Esophagus squamous epithelium (tissue), 5 donors: ENCODE results near the gene MRPS10. TPM values are rescaled to one million over a fixed set of nuclear protein-coding genes. Genes with fewer than 3 reads are reported as not detected.

Experiments
- DNase-seq: peaks from one replicate; lab custom pipeline; 2025; lab: John Stamatoyannopoulos, UW
- H3K27ac ChIP-seq, 4 donors: fragments of 200-600 bp; sonication (generic); one replicate each; pipeline ENCODE4 v1.5.1; 2016 to 2019; ENCODE audit warnings: mild to moderate bottlenecking in 1 of 4
- H3K27me3 ChIP-seq, 4 donors: fragments of 200-600 bp; sonication (generic); 1 replicate in 3 of 4; 2 replicates in 1 of 4; pipeline versions ENCODE4 v1.5.1 to v1.6.0; 2017 to 2021; ENCODE audit warnings: antibody characterized with exemption in 1 of 4
- H3K36me3 ChIP-seq, 3 donors: fragments of 200-600 bp; sonication (generic); one replicate each; pipeline ENCODE4 v1.5.1; 2016 to 2019
- H3K4me1 ChIP-seq, 3 donors: fragments of 200-600 bp; sonication (generic); one replicate each; pipeline ENCODE4 v1.5.1; 2017 to 2019
- H3K4me3 ChIP-seq, 4 donors: fragments of 200-600 bp; sonication (generic); 1 replicate in 3 of 4; 2 replicates in 1 of 4; pipeline ENCODE4 v1.5.1; 2016 to 2019; ENCODE audit warnings: mild to moderate bottlenecking in 2 of 4, moderate library complexity in 1 of 4
- H3K9me3 ChIP-seq, 3 donors: fragments of 200-600 bp; sonication (generic); one replicate each; pipeline ENCODE4 v1.5.1; 2016 to 2019
- CTCF ChIP-seq, 6 experiments: fragments of 450-650 bp in 4 of 6; fragments of 200-600 bp in 2 of 6; sonication (generic) in 2 of 6; IDR thresholded peaks; one replicate each; pipeline ENCODE4 v1.5.1; 2016 to 2019; ENCODE audit warnings: antibody characterized with exemption in 6 of 6, mild to moderate bottlenecking in 4 of 6, moderate library complexity in 4 of 6
- POLR2A ChIP-seq, 4 donors: fragments of 450-650 bp; IDR thresholded peaks; one replicate each; pipeline ENCODE4 v1.6.1; 2017; ENCODE audit warnings: antibody characterized with exemption in 4 of 4, mild to moderate bottlenecking in 4 of 4, moderate library complexity in 3 of 4
- WGBS, 2 donors: methylation state at CpG; one replicate each; pipeline ENCODE4 v1.1.5; 2018; 5-methylcytosine and 5-hydroxymethylcytosine counted together
- intact Hi-C: fragments of 100-400 bp; cut with DNase I; formaldehyde crosslinking; loops from one replicate; pipeline ENCODE4 v1.15.0; 2022
- total RNA-seq, 4 donors: library from RNA; depleted of rRNA; stranded (reverse); fragments of >200 nt; gene quantifications; one replicate each; pipeline ENCODE4 v1.1.0, GENCODE V29; 2016
- donor health status: DM: yes; HTN: yes; CAD: no.

The MRPS10 gene
- total RNA-seq, 4 donors from 2014 or later, result 40.3 to 70.3 (median 46.2) TPM

- no peak overlapping the region for H3K27ac ChIP-seq
Observed at GRCh38 chr6:42190554-42191183, 27.0 kb downstream of the MRPS10 start.

GRCh38 chr6:42188406-42188805 is 29.3 kb downstream of the MRPS10 start:
- TF ChIP-seq POLR2A (IDR thresholded peaks at IDR 0.05) (no peak), CTCF (IDR thresholded peaks at IDR 0.05) (no peak)
- whole genome bisulfite sequencing, 2 donors, result 10% methylated on average over 1 of the region's 6 CpGs; no CpG with 5 or more reads in 1 of the 2 donors
- intact Hi-C loops, result no loop called here
- H3K27ac ChIP-seq, result no peak overlapping the region
- no peak overlapping the region for H3K4me3 ChIP-seq
- H3K27me3 ChIP-seq, result no peaks in the 10 kb centered on the region
- no peaks in the 10 kb centered on the region for H3K9me3 ChIP-seq
- no peak for DNase-seq
- H3K36me3 ChIP-seq, result no peaks in the 10 kb centered on the region
- H3K4me1 ChIP-seq, result peaks cover 2 to 12% (median 5%) of the 10 kb centered on the region in 3 donors

More at GRCh38 chr6:42190554-42191183, 27.0 kb downstream of the MRPS10 start:
- Histone ChIP-seq H3K4me3 (no peak overlapping the region), H3K27me3 (no peaks in the 10 kb centered on the region), H3K36me3 (no peaks in the 10 kb centered on the region), H3K9me3 (no peaks in the 10 kb centered on the region), H3K4me1 (peaks cover 4 to 19% (median 9%) of the 10 kb centered on the region in 3 donors)
- intact Hi-C loops, result no loop called here
- no peak for DNase-seq
- TF ChIP-seq POLR2A (IDR thresholded peaks at IDR 0.05), result no peak
- no peak for TF ChIP-seq CTCF (IDR thresholded peaks at IDR 0.05)
- WGBS, 2 donors, result 71 to 72% methylated on average over 5 of the region's 5 CpGs

- Histone ChIP-seq H3K27me3 (no peaks in the 10 kb centered on the region), H3K9me3 (no peaks in the 10 kb centered on the region), H3K27ac (no peak overlapping the region), H3K4me3 (no peak overlapping the region), H3K4me1 (no peaks in the 10 kb centered on the region), H3K36me3 (no peaks in the 10 kb centered on the region)
- no peak for TF ChIP-seq POLR2A (IDR thresholded peaks at IDR 0.05)
- intact Hi-C loops, result no loop called here
- WGBS, 2 donors, result 84% methylated on average over 9 of the region's 10 CpGs; no CpG with 5 or more reads in 1 of the 2 donors
- no peak for DNase-seq
Observed at GRCh38 chr6:42185597-42185996, 32.1 kb downstream of the MRPS10 start.

- intact Hi-C loops, result no loop called here
- no peak overlapping the region for H3K4me3 ChIP-seq
- no peaks in the 10 kb centered on the region for H3K9me3 ChIP-seq
- H3K36me3 ChIP-seq, result no peaks in the 10 kb centered on the region
- DNase-seq, result no peak
- 73 to 92% methylated on average over 2 to 3 of the region's 4 CpGs for WGBS, 2 donors
- H3K27ac ChIP-seq, result no peak overlapping the region
- H3K4me1 ChIP-seq, result no peaks in the 10 kb centered on the region
- H3K27me3 ChIP-seq, result peaks cover 0 to 1% (median 0%) of the 10 kb centered on the region in 4 donors
- TF ChIP-seq CTCF (IDR thresholded peaks at IDR 0.05), result no peak
- no peak for TF ChIP-seq POLR2A (IDR thresholded peaks at IDR 0.05)
Observed at GRCh38 chr6:42184475-42184874, 33.2 kb downstream of the MRPS10 start.

- intact Hi-C loops, result no loop called here
- Histone ChIP-seq H3K27me3 (peaks cover 0 to 19% (median 0%) of the 10 kb centered on the region in 4 donors), H3K36me3 (no peaks in the 10 kb centered on the region), H3K27ac (no peak overlapping the region), H3K9me3 (no peaks in the 10 kb centered on the region), H3K4me3 (no peak overlapping the region), H3K4me1 (no peaks in the 10 kb centered on the region)
- no peak for DNase-seq
- 59 to 92% methylated on average over 5 of the region's 5 CpGs for WGBS, 2 donors
- TF ChIP-seq POLR2A (IDR thresholded peaks at IDR 0.05), result no peak
- TF ChIP-seq CTCF (IDR thresholded peaks at IDR 0.05), result no peak
Observed at GRCh38 chr6:42182101-42182500, 35.6 kb downstream of the MRPS10 start.
